Measurements from ENCODE around the gene ANKRD39. TPM values are rescaled to one million over a fixed set of nuclear protein-coding genes. Genes with fewer than 3 reads are reported as not detected.

Gene ANKRD39
- total RNA-seq, 1 experiment from 2014 or later: 11.1 TPM

DNA sequence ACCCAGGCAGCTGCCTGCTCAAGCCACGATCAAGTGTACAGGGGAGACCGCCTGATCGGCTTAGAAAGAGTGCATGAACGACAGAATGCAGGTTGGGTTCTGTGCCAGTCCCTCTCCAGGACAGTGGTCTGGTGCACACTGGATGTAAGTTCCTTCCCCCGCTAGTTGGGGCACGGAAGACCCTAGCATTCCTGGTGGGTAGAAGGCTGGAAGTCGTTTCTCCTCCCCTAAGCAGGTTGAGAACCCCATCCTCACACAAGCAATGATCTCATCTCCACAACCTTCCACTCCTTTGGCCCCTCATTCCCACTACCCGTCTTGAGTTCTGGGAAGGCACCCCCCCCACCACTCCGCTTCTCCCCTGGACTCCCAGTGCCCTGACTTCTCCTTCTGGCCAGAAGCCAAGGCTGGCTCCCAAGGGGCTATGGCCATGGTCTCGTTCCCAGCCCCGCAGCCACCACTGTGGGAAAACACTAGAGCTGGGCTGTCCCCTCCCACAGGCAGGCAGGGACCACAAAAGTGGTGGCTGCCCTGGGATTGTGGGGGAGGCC lies 1.4 kb upstream of the ANKRD39 start:
- no peaks in the 10 kb centered on the region for H3K27me3 ChIP-seq (ENCODE audit: low read length)
- no peak overlapping the region for H3K27ac ChIP-seq (ENCODE audit: low read length)
- H3K9me3 ChIP-seq (ENCODE audit: low read length): no peaks in the 10 kb centered on the region
- no peak overlapping the region for H3K4me2 ChIP-seq (ENCODE audit: low read depth, low read length, poor library complexity, severe bottlenecking)
- no peak overlapping the region for H3K9ac ChIP-seq (ENCODE audit: low read length)
- DNase-seq: no peak
- H3K36me3 ChIP-seq (ENCODE audit: insufficient read depth, low read length): no peaks in the 10 kb centered on the region; the same call in 1 of the 2 replicates
- peaks cover 34% of the 10 kb centered on the region for H3K79me2 ChIP-seq (ENCODE audit: low read length)
- H4K20me1 ChIP-seq (ENCODE audit: insufficient read depth, low read depth, low read length): no peaks in the 10 kb centered on the region
- H2AFZ ChIP-seq (ENCODE audit: low read length): no peak overlapping the region
- H3K9me2 ChIP-seq (replicated peaks; ENCODE audit: insufficient read depth, low read length): no peaks in the 10 kb centered on the region
- H3K4me1 ChIP-seq (ENCODE audit: low read length): peaks cover 17% of the 10 kb centered on the region
- no peak overlapping the region for H3K4me3 ChIP-seq (ENCODE audit: low read length)

DNA sequence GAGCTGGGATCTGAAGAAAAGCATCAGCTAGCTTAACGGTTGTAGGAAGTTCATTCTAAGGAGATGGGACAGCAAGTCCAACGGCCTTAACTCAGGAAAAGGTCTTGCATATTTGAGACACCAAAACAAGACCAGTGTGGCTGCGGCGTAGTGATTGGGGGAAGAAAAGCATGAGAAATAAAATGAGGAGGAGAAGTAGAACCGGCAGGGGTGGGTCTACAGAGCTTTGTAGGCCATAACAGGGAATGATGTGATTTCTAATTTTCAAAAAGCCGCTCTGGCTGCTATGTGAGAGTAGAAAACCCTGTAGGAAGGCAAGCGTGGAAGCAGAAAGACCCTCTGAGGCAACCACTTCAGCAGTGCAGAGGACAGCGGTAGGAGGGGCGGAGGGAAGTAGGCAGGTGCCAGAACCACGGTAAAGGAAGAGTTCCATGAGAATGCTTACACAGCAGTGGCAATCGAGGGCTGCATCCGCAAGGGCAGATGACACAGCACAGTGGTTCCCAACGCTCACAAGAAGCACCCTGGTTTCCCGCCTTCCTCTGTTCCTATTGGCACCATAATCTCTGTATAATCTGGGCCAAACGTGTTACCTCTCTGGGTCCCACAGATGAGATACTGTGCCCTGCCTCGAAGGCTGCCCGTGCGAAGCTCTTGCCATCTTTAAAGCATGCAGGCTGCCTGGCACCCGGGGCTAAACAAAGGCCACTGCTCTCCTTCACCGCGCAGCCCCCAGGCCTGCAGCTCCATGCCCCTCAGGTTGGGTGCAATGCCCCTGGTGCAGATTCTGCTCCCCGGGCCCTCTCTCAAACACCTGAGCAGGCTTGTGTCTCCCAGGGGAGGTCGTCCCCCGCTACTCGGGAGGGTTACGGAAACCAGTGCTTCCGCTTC lies 795 bp downstream of the ANKRD39 start:
- H3K4me2 ChIP-seq (ENCODE audit: low read depth, low read length, poor library complexity, severe bottlenecking): peak overlapping the region; percentile 91
- H3K4me1 ChIP-seq (ENCODE audit: low read length): peaks cover 17% of the 10 kb centered on the region
- peak; percentile 79 for DNase-seq

DNA sequence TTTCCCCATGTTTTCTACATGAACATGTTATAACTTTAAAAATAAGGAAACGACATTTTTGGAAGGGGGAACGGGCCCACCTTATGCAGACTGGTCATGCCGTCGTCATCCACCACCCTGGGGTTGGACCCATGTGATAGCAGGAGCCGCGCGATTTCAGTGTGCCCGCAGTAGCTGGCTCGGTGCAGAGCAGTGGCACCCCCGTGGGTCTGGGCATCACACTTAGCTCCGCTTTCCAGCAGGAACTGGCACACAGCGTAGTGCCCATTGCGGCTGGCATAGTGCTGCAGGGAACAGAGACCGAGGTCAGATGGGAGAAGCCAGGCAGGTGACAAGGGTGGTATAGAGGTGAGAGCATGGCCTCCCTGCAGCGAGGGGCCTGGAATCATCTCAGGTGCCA lies 4.5 kb downstream of the ANKRD39 start:
- no peak overlapping the region for H3K4me2 ChIP-seq (ENCODE audit: low read depth, low read length, poor library complexity, severe bottlenecking)
- no peak overlapping the region for H3K9ac ChIP-seq (ENCODE audit: low read length)
- H3K36me3 ChIP-seq (ENCODE audit: insufficient read depth, low read length): peaks cover 7% of the 10 kb centered on the region
- H3K27me3 ChIP-seq (ENCODE audit: low read length): no peaks in the 10 kb centered on the region
- H3K27ac ChIP-seq (ENCODE audit: low read length): no peak overlapping the region
- H3K4me3 ChIP-seq (ENCODE audit: low read length): no peak overlapping the region
- no peaks in the 10 kb centered on the region for H3K9me3 ChIP-seq (ENCODE audit: low read length)
- H3K4me1 ChIP-seq (ENCODE audit: low read length): peaks cover 18% of the 10 kb centered on the region
- H3K79me2 ChIP-seq (ENCODE audit: low read length): peaks cover 35% of the 10 kb centered on the region
- H4K20me1 ChIP-seq (ENCODE audit: insufficient read depth, low read depth, low read length): no peaks in the 10 kb centered on the region
- H2AFZ ChIP-seq (ENCODE audit: low read length): no peak overlapping the region
- no peak for DNase-seq
- no peaks in the 10 kb centered on the region for H3K9me2 ChIP-seq (replicated peaks; ENCODE audit: insufficient read depth, low read length)

More for the DNA sequence above, 795 bp downstream of the ANKRD39 start:
- Histone ChIP-seq H3K9me2 (replicated peaks; ENCODE audit: insufficient read depth, low read length) (no peaks in the 10 kb centered on the region), H3K9me3 (ENCODE audit: low read length) (no peaks in the 10 kb centered on the region), H3K27me3 (ENCODE audit: low read length) (no peaks in the 10 kb centered on the region), H4K20me1 (ENCODE audit: insufficient read depth, low read depth, low read length) (no peaks in the 10 kb centered on the region), H3K27ac (ENCODE audit: low read length) (peak overlapping the region; percentile 81), H3K4me3 (ENCODE audit: low read length) (peak overlapping the region; percentile 86), H2AFZ (ENCODE audit: low read length) (peak overlapping the region; percentile 90), H3K79me2 (ENCODE audit: low read length) (peaks cover 35% of the 10 kb centered on the region), H3K36me3 (ENCODE audit: insufficient read depth, low read length) (no peaks in the 10 kb centered on the region; the same call in 1 of the 2 replicates), H3K9ac (ENCODE audit: low read length) (peak overlapping the region; percentile 97)

DNA sequence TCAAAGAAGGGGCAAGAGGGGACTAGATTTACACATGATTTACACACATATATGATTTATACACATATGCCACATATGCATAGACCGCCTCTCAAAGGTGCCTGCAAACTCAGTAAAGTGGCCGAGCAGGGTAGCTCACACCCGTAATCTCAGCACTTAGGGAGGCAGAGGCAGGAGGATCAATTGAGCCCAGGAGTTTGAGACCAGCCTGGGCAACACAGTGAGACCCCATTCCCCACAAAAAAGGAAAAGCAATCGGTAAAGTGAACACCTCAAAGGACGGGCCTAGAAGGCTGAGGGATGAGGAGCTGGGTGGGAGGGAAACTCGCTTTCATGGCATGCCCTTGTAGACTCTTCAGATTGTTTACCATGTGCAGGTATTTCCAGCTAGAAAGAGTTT lies 5.1 kb downstream of the ANKRD39 start:
- Histone ChIP-seq H3K9me2 (replicated peaks; ENCODE audit: insufficient read depth, low read length) (no peaks in the 10 kb centered on the region), H3K79me2 (ENCODE audit: low read length) (peaks cover 35% of the 10 kb centered on the region), H2AFZ (ENCODE audit: low read length) (no peak overlapping the region)

DNA sequence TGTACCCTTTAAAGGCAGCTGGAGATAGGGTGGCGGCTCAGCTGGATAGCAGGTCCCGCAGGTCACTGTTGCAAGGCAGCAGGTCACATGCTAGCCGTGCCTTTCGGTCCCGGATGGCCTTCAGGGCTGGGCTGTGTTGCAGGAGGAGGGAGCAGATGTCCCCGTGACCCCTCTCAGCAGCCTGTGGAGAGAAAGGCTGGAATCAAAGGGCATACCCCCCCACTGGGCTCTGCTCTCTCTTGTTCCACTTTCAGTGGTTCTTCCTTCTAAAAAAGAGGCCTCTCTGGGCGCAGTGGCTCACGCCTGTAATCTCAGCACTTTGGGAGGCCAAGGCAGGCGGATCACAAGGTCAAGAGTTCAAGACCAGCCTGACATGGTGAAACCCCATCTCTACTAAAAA lies 9.6 kb downstream of the ANKRD39 start:
- Histone ChIP-seq H3K4me1 (ENCODE audit: low read length) (peaks cover 4% of the 10 kb centered on the region; the same call in 1 of the 2 replicates), H3K79me2 (ENCODE audit: low read length) (no peaks in the 10 kb centered on the region; the same call in 1 of the 2 replicates), H2AFZ (ENCODE audit: low read length) (no peak overlapping the region), H3K4me3 (ENCODE audit: low read length) (no peak overlapping the region), H3K9me2 (replicated peaks; ENCODE audit: insufficient read depth, low read length) (no peaks in the 10 kb centered on the region), H3K27ac (ENCODE audit: low read length) (no peak overlapping the region), H3K9ac (ENCODE audit: low read length) (no peak overlapping the region), H4K20me1 (ENCODE audit: insufficient read depth, low read depth, low read length) (no peaks in the 10 kb centered on the region), H3K27me3 (ENCODE audit: low read length) (no peaks in the 10 kb centered on the region), H3K36me3 (ENCODE audit: insufficient read depth, low read length) (peaks cover 7% of the 10 kb centered on the region), H3K9me3 (ENCODE audit: low read length) (no peaks in the 10 kb centered on the region), H3K4me2 (ENCODE audit: low read depth, low read length, poor library complexity, severe bottlenecking) (no peak overlapping the region)
- DNase-seq: no peak

More for the DNA sequence above, 5.1 kb downstream of the ANKRD39 start:
- H3K36me3 ChIP-seq (ENCODE audit: insufficient read depth, low read length): peaks cover 7% of the 10 kb centered on the region
- H3K4me2 ChIP-seq (ENCODE audit: low read depth, low read length, poor library complexity, severe bottlenecking): no peak overlapping the region
- H3K27me3 ChIP-seq (ENCODE audit: low read length): no peaks in the 10 kb centered on the region
- no peaks in the 10 kb centered on the region for H3K9me3 ChIP-seq (ENCODE audit: low read length)
- H3K4me1 ChIP-seq (ENCODE audit: low read length): peaks cover 18% of the 10 kb centered on the region
- H4K20me1 ChIP-seq (ENCODE audit: insufficient read depth, low read depth, low read length): no peaks in the 10 kb centered on the region
- DNase-seq: no peak
- H3K27ac ChIP-seq (ENCODE audit: low read length): no peak overlapping the region
- H3K4me3 ChIP-seq (ENCODE audit: low read length): no peak overlapping the region
- no peak overlapping the region for H3K9ac ChIP-seq (ENCODE audit: low read length)

DNA sequence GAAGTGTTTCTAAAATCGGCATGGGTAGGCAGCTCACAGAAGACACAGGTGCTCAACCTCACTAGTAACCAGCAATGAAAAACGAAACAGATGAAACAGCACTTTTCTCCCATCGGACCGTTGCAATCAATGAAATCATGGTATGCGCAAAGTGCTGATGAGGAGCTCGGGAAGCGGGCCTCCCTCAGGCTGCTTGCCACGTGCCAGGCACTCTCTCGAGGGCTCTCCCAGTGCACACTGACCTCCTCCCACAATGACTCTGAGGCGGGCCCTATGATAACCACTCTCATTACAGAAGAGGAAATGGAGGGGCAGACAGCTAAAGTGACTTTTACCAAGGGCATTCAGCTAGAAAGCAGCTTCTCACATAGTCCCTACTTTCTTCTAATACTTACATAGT lies 10.2 kb downstream of the ANKRD39 start:
- peak; percentile 39 for DNase-seq
- Histone ChIP-seq H4K20me1 (ENCODE audit: insufficient read depth, low read depth, low read length) (no peaks in the 10 kb centered on the region), H3K36me3 (ENCODE audit: insufficient read depth, low read length) (peaks cover 7% of the 10 kb centered on the region), H3K9me3 (ENCODE audit: low read length) (no peaks in the 10 kb centered on the region), H3K4me1 (ENCODE audit: low read length) (peaks cover 4% of the 10 kb centered on the region; the same call in 1 of the 2 replicates), H3K4me3 (ENCODE audit: low read length) (no peak overlapping the region), H2AFZ (ENCODE audit: low read length) (no peak overlapping the region), H3K4me2 (ENCODE audit: low read depth, low read length, poor library complexity, severe bottlenecking) (no peak overlapping the region), H3K9ac (ENCODE audit: low read length) (no peak overlapping the region), H3K27me3 (ENCODE audit: low read length) (no peaks in the 10 kb centered on the region), H3K9me2 (replicated peaks; ENCODE audit: insufficient read depth, low read length) (no peaks in the 10 kb centered on the region), H3K27ac (ENCODE audit: low read length) (no peak overlapping the region), H3K79me2 (ENCODE audit: low read length) (no peaks in the 10 kb centered on the region; the same call in 1 of the 2 replicates)

DNA sequence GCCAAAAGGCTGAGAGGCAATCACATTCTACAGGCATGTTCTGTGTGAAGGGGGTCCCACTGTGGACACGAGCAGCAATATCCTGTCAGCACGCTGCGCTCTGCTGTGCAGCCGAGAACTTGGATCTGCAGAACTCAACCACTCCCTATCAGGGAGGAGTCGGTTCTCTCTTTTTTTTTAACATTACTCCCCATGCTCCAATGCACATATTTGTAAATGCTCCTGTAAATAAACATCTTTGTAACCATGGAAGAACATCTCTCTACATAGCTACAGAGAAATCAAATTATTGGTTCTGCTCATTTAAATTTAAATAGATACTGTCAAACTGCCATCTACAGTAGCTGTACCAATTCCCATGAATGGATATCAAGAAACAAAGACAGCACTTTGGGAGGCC lies 11.0 kb downstream of the ANKRD39 start:
- no peak overlapping the region for H3K27ac ChIP-seq (ENCODE audit: low read length)

DNA sequence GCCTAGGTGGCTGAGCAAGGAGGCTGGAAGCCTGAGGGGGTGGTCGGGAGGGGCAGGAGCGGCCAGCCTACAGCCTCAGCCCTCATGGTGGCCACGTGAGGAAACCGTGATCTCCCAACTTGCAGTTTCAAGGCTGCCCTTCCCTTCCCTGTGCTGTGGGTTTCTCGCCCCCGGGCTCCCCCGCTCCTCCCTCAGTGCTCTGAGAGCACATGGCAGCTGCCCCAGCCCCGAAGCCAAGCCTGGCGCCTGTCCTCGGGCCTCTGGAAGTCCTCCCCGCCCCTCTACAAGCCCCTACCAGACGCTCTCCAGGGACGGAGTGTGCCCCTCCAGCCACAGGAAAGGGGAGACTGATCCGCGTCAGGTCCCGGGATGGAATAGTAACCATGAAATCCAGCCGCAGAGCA lies 13.4 kb downstream of the ANKRD39 start:
- Histone ChIP-seq H3K9ac (ENCODE audit: low read length) (no peak overlapping the region), H3K4me2 (ENCODE audit: low read depth, low read length, poor library complexity, severe bottlenecking) (no peak overlapping the region), H3K27ac (ENCODE audit: low read length) (no peak overlapping the region), H3K4me3 (ENCODE audit: low read length) (no peak overlapping the region), H2AFZ (ENCODE audit: low read length) (no peak overlapping the region), H3K27me3 (ENCODE audit: low read length) (no peaks in the 10 kb centered on the region), H3K36me3 (ENCODE audit: insufficient read depth, low read length) (no peaks in the 10 kb centered on the region), H3K79me2 (ENCODE audit: low read length) (no peaks in the 10 kb centered on the region), H4K20me1 (ENCODE audit: insufficient read depth, low read depth, low read length) (no peaks in the 10 kb centered on the region), H3K4me1 (ENCODE audit: low read length) (peaks cover 7% of the 10 kb centered on the region), H3K9me3 (ENCODE audit: low read length) (no peaks in the 10 kb centered on the region), H3K9me2 (replicated peaks; ENCODE audit: insufficient read depth, low read length) (no peaks in the 10 kb centered on the region)
- no peak for DNase-seq

More for the DNA sequence above, 11.0 kb downstream of the ANKRD39 start:
- Histone ChIP-seq H3K79me2 (ENCODE audit: low read length) (no peaks in the 10 kb centered on the region; the same call in 1 of the 2 replicates), H2AFZ (ENCODE audit: low read length) (no peak overlapping the region), H3K9me2 (replicated peaks; ENCODE audit: insufficient read depth, low read length) (no peaks in the 10 kb centered on the region), H3K36me3 (ENCODE audit: insufficient read depth, low read length) (peaks cover 7% of the 10 kb centered on the region), H3K9ac (ENCODE audit: low read length) (no peak overlapping the region), H3K9me3 (ENCODE audit: low read length) (no peaks in the 10 kb centered on the region), H3K4me1 (ENCODE audit: low read length) (peaks cover 4% of the 10 kb centered on the region; the same call in 1 of the 2 replicates), H3K27me3 (ENCODE audit: low read length) (no peaks in the 10 kb centered on the region), H3K4me3 (ENCODE audit: low read length) (no peak overlapping the region), H3K4me2 (ENCODE audit: low read depth, low read length, poor library complexity, severe bottlenecking) (no peak overlapping the region), H4K20me1 (ENCODE audit: insufficient read depth, low read depth, low read length) (no peaks in the 10 kb centered on the region)
- no peak for DNase-seq

Measured in Karpas-422 (cell line).